T-helper 2 cell treated with Interferon-gamma antibody and Interleukin-4, amounts not matched to agents 100 ng/mL and 5 ng/mL, for 36 hours (primary cell): ENCODE data around the gene MR1. TPM values are rescaled to one million over a fixed set of nuclear protein-coding genes. Genes with fewer than 3 reads are reported as not detected.

Source experiments
- intact Hi-C: fragments of 100-400 bp; cut with micrococcal nuclease; formaldehyde crosslinking; loops from one replicate; pipeline ENCODE4 v1.15.1; 2023
- total RNA-seq: library from RNA; stranded (reverse); gene quantifications from 2 replicates; pipeline ENCODE4 v1.2.3, GENCODE V29; 2022

Gene MR1
- 28.7 and 29.8 TPM in 2 replicates for total RNA-seq

DNA sequence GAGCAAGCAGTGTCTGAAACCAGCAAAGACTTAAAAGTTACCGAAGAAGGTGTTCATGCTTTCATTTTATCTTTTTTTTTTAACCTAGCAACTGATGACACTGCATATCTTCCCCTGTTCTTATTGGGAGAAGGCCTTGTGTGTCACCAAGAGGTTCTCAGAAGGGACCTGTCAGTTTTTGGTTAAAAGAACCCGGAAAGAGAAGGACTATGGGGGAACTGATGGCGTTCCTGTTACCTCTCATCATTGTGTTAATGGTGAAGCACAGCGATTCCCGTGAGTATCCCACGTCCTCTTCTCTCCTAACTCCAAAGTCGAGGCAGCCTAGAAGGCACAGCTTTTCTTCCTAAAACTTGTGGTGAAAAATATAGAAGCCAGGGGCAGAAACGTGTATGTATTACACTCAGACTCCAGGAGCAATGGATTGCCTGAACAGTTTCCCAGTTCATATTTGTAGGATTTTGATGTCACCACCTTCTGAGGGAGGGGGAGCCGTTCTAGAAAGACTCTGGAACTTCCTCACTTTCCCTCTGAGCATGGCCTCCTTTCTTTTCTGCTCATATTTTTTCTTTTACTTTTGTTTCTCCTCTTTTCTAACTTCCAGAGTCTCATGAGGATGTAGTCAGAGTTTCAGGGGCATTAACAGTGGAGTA lies at the start of gene MR1:
Gene MR1 (plus strand): TSS at position 185 of the 653 bp plus-strand sequence. CDS start 25 bp downstream, at position 210.
- intact Hi-C loops: loop anchor here (1.0 to 2.0 kb wide), 4 partner anchors 11 to 108 kb away; partner anchors contain the start of gene IER5

DNA sequence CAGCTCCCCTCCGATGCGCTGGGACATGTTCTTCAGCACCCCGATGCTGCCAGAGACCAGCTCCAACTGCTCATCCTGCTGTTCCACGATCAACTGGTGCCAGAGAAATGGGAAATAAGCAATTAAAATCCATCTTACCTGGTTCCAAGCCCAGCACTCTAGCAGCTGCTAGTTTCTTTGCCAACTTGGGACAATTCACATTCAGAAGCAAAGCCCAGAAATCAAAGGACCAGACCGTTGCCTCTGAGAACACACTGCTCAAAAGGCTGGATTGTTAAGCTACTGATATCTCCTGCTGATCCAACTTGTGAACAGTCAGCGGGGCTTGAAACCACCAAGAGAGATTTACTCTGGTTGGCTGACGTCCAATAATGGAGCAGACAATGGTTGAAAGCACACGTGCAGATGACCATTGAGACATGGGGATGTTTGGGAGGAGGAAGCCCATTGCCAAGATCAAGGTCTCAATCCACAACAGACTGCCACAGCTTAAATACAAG lies 45.5 kb upstream of the MR1 start:
- intact Hi-C loops: no loop called here

DNA sequence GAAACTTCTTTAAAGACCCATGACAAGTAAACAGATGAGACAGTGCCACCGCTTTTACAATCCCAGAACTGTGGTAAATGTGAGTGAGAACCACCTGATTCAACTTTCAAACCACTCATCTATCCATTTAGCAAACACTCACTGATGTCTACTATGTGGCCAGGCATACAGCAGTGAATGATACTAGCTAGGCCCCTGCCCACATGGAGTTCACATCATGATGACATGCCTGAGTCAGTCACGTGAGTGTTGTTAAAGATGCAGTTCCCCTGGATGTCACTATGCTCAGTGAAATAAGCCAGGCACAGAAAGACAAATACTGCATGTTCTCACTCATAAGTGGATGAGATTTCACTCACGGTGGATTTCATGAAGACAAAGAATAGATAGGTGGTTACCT lies 39.5 kb upstream of the MR1 start:
- intact Hi-C loops: no loop called here

DNA sequence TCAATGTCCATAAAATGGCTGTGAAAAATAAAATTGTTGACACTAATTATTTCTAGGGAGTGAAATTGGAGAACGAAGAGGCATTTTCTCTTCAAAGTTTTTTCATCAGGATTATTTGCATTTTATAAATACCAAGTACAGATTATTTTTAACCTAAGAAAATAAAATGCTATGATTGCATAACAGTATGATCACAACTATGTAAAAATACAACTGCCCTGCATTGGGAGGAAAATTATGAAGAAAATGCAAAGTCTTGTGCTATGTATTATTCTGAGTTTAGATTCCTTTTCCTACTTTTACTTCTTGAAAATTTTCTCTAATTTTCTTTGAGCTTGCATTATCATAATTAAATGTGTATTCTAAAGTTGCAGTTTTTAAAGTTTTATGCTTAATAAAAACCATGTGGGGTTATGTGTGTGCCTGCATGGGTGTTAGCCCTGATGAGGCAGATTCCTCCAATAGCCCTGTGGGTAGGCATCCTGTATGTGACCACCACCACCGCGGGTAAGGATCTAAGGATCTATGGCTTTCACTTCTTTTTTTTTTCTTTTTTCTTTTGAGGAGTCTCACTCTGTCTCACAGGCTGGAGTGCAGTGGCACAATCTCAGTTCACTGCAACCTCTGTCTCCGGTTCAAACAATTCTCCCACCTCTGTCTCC lies 35.8 kb upstream of the MR1 start:
- intact Hi-C loops: no loop called here

DNA sequence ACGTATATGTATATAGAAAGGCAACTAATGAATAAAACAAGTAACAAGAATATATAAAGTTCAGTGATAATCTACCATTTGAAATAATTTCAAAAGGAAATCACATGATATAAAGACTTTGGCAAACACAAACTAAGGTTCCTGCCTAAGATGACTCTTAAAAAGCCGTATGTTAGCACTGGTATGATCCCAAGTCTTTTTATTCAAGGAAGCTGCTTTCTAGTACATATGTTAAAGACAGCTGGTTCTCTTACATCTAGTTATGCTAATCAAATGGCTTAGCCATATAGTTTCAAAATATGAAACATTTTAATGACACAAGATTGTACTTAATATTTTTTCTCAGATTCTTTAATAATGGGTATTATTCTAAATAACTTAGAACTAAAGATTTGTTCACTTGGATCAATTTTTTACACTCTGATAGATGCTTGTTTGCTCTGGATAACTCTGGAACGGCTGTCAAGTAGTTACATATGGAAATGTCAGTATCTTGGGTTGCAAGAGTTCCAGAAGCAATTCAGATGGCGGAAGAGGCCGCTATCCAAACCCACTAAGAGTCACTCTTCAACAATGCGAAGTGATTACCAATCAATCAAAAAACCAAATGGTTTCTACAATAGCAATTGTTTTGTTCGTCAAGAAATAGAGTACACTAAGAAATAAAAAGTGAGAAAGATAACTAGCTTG lies 32.5 kb upstream of the MR1 start:
- intact Hi-C loops: no loop called here

DNA sequence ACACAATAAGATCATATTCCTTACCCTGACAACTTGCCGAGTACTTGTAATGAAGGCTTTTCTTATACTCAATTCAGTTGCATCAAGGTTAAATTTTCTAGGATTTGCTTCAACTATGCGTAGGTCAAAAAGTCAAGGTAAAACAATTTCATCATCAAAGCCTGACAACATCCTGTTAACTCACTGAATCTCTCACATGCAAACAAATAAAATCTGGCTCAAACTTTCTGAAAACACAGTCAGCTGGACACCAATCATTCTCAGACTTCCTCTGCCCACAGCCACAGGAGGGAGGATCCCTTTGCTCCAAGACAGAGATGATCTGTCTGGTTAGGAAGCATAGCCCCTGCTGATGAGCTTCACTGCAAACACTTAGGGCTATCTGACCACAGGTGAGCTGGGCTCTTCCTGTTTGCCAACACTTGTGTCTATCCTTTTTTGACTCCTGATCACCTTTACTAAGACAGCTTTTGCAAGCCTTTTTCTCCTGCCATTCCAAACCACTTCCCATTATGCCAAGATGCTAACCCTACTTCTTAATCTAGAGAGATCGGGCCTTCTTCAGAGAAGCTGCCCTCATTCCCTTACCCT lies 31.1 kb upstream of the MR1 start:
- intact Hi-C loops: no loop called here

DNA sequence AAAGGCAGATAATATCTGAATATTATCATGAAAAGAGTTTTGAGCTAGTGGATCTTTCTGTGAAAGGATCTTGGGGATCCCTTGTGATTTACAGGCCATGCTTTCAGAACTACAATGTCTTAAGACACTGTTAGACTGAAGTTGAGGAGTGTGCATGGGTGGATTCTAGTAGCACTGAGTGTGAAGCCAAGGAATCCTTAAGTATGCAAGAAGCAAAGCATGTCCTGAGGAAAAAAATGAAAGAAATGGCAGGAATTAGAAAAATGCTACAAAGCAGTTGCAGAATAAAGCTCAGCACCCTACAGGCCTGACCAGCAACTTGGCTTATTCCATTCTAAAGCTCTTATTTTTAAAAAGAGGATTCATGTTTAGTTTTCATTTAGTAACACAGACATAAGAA lies 23.0 kb upstream of the MR1 start:
- intact Hi-C loops: no loop called here

DNA sequence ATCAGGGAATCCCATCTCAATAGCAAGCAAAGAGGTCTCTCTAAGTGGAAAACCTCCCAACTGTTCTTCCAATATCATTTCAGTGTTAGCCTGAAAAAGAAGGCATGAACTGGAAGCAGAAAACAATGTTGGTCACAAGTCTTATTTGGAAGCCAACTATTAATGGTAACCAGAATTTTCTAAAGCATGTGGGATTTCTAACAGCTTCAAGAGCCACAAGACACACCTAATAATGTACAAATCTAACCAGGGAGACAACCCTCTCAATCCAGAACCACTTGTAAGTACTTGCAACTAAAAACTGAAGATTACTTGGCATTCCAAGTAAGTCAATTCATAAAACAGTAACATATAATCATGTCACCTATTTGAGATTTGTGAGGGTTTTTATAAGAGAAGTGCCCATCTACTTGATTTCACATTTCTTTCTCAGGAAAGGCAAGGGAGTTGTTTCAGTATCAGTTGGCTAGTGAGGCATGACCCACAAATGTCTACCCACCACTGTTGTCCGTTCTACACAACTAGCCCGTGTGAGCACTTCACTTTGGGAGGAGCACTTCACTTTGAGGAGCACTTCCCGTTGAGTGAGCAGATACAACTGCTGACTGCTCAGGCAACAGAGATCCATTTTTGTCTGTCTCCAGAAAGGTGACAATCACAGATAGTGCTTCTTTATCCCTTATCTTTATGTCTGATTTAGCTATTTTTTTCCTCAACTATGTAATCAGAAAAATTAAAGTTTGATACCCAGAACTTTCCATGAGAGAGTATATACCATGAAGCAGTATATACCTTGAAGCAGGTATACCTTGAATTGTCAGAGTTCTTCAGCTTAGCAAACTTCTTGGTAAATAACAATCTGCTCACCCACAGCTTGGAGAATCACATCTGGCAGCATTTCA lies 22.2 kb upstream of the MR1 start:
- intact Hi-C loops: no loop called here

DNA sequence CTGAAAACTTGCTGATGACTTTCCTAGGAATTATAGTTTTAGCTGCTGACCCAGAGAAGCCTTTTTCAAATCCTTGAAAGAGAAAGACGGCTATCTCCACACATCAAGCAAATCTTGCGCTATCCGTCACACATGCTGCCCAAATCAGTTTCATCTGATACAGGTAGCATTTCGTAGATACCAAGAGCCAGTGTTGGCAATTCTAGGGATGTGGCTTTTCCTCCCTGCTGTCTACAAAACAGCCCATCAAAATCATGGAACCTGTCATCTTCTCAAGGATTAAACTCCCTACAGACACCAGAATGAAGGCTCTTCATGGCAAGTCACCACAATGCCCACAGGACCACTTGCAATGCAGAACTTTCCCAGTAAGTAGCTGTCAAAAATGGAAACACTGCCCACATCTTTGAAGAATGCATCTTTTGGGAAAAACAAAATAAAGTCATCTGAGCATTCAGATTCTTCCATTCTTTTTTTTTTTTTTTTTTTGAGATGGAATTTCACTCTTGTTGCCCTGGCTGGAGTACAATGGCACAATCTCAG lies 21.5 kb upstream of the MR1 start:
- intact Hi-C loops: no loop called here

DNA sequence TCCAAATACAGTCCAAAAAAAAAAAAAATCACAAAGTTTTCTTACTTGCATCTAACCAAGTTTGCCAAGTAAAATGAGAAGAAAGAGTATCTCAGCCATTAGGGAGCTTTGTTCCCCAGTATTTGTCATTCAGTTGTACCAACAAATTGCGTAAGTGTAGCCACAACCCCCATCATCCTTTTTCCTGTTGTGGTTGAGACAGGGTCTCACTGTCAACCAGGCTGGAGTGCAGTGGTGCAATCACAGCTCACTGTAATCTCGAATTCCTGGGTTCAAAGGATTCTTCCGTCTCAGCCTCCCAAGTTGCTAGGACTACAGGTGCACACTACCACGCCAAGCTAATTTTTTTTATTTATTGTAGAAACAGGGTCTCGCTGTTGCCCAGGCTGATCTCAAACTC lies 20.6 kb upstream of the MR1 start:
- intact Hi-C loops: no loop called here

DNA sequence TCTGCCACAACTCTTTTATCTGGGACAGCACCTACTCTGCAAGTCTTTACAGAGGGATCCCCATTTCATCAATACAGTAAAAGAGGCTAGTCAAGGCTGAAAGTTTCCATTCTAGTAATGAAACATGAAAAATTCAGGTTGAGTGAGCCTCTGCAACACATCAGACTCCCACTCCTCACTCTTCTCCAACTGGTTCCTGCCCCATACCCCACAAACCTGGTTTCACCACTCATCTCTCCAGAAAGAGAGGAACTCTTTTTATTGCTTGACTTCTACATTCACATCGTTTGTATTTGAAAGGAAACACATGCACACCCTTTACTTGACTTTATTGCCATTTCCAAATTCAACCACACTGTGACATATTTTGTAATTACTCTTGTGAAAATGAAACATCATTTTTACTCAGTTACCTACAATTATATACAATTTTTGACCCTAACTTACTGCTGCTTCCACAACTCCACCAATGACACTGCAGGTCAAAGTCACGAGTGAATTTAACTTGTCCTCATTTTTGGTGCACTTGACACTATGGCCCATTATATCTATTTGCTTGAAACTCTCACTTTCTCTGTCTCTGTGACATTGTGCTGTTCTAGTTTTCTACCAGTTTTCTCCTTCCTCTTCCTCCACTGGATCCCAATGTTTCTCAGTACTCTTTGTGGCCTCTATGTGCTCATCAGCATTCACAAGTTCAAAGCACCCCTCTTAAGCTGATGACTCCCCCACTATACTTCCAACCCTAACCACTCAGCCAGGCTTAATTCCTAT lies 19.1 kb upstream of the MR1 start:
- intact Hi-C loops: no loop called here

DNA sequence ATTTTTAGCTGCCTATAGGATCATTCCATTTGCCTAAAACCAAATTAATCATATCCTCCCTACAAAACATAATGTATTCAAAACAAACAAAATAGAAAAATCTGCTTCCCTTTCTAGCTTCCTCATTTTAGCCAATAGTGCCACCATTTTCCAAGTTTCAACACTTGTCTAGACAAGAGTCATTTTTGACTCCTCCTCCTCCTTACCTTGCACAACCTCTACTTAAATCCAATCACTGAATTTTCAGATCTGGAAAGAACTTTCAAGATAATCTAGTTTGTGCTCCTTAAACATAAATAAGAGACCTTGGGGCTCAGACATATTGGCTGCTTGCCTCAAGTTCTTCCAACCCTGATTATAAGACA lies 18.6 kb upstream of the MR1 start:
- intact Hi-C loops: no loop called here

DNA sequence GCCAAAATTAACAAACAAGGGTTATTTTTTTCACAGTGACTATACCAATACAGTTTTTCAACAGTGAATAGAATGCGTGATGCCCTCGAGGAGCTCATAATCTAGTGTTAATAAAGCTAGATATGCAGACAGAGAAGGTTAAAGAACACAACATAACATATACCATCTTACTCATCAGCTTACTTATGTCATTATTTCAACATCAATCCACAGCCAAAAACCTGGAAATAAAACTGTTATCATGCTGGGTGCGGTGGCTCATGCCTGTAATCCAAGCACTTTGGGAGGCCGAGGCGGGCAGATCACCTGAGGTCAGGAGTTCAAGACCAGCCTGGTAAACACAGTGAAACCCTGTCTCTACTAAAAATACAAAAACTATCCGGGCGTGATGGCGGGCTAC lies 17.2 kb upstream of the MR1 start:
- intact Hi-C loops: no loop called here

DNA sequence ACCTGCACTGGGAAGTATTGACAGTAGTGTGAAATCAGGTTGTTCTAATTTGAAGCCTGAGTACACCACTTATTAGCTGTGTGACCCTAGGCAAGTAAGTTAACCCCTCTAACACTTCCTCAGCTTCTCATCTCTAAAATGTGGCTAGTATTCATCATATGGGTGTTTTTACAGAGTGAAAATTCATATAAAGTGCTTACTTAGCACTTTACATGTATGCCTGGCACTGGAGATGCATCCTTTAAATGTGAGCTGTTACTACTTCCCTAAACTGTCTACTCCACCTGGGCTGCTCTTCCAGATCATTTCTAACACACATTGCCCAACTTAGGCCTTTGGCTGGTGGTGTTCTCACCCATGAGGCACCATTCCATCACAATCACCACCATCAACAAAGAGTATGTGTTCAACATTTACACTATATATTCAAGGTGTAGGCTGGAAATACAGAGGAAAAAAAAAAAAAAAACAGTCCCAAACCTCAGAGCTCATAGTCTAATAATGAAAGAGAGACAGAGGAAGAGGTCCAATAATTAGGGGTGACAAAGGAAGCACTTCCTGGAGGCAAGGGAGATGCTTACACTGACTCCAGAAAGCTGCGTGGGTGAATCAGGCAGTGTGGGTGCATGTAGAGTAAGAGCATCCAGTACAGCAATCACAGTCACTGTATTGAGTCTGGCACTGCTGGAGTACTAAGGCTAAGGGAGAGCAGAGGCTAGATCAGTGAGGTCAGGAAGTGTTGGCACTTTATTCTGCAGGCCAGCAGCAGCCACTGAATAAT lies 14.7 kb upstream of the MR1 start:
- intact Hi-C loops: no loop called here

DNA sequence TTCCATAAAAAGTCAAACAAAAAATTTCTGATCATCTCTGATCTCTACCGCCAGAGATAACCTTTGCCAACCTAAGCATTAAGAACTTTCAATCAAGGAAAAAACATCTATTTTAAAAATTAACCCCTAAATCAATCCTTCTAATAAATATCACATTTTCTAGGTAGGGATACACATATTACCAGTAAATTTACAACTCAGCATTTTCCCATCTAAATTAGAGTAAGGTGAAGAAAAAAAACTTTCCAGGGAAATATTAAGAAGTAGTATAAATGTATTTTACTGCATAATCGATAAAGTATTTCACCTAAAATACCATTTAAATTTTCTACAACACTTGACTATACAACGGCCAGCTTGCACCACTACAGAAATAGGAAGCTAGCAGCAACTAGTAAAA lies 12.6 kb upstream of the MR1 start:
- intact Hi-C loops: loop anchor here (5.0 to 10.0 kb wide), 4 partner anchors 39 to 1594 kb away; no protein-coding TSS in a partner anchor

DNA sequence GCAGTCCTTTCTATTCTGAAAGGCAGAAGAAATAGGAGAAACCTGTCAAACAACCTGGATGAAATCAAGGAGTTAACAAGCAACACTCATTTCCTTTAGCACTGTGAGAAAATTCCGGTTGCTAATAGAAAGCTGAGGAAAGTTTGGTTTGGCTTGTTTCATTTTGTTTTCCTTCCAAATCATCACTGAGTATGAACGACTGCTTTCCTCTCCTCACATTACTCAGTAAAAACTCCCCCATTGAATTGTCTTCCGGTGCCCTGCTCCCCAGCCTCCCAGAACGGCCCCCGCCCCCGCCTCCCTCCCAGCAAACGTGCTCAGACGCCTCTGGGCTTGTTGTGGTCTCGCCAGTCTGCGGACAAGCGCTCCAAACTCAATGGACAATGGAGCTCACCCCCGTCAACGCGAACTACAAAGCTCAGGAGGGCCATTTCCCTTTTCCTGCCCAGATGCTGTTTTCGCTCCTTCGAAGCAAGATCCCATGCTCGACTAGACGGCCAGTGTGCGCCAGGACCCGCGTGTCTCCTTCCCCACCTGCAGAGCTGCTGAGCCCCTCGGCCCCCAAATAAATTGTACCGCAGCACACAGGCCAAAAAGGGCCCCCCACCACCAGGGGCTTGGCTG lies 11.9 kb upstream of the MR1 start:
- intact Hi-C loops: loop anchor here (1.0 to 10.0 kb wide), 10 partner anchors 17 to 1593 kb away; partner anchors contain the start of genes ACBD6, IER5, TOR1AIP1 and XPR1

DNA sequence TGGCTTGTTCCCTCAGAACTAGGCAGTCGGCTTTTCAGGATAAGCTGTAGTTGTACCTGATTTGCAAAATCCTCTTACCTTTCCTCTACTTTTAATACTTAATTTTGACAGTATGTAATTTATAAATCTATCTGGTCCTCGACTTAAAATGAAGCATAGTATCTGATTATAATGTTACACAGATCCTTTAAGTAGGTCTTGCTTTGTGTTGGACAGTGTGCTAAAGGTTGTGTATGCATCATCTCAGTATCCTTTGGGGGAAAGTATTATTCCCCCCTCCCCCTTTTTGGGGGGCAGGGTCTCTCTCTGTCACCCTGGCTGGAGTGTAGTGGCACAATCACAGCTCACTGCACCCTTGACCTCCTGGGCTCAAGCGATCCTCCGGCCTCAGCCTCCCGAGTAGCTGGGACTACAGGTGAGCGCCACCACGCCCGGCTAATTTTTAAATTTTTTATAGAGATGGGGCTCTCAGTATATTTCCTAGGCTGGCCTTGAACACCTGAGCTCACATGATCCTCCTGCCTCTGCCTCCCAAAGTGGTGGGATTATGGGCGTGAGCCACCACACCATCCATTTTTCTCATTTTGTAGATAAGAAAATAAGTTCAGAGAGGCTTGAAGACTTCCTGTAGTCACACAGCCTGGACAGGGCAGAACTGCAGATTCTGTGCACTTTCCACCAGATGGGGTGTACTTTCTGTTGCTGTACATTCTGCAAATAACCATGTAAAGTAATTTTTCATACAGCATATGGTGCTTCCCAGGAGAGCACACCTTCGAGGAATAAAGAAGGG lies 10.3 kb upstream of the MR1 start:
- intact Hi-C loops: loop anchor here (1.0 to 10.0 kb wide), 8 partner anchors 10 to 1591 kb away; partner anchors contain the start of genes ACBD6, MR1 and TOR1AIP1
